A673 (cell line): ENCODE results near the gene ENDOU.

Experiments used
- CTCF ChIP-seq: fragments of 300-800, 200-600 bp; sonication (generic); conservative IDR thresholded peaks from 2 replicates; pipeline ENCODE4 v1.5.1; 2017; ENCODE audit warnings: low read depth, mild to moderate bottlenecking, antibody characterized with exemption, low read length, moderate library complexity, mixed read lengths
- EZH2 ChIP-seq: fragments of 200-600 bp; sonication (generic); IDR thresholded peaks from 2 replicates; pipeline ENCODE4 v1.6.1; 2017; ENCODE audit warnings: borderline replicate concordance, low read depth, mild to moderate bottlenecking, mixed read lengths, antibody characterized with exemption, low read length; ENCODE audit not compliant: poor library complexity, severe bottlenecking

GRCh38 chr12:47755655-47756562 lies 30.6 kb upstream of the ENDOU start:
- TF ChIP-seq EZH2 (no peak), CTCF (no peak)
